ENCODE measurements around the gene DNAJB6.
A peak's percentile ranks its signal among the peaks of the same experiment; 100 is the strongest.

Gene DNAJB6

GRCh38 chr7:157436076-157436475 lies 99.3 kb downstream of the DNAJB6 start:
- H3K27me3 Mint-ChIP-seq, result no peaks in the 10 kb centered on the region
- H3K27ac Mint-ChIP-seq, result no peak overlapping the region
- H3K4me1 Mint-ChIP-seq (ENCODE audit: low read depth), result peaks cover 13% of the 10 kb centered on the region
- no peak overlapping the region for H3K4me3 Mint-ChIP-seq
- no peak for DNase-seq
- no peaks in the 10 kb centered on the region for H3K36me3 Mint-ChIP-seq (ENCODE audit: low read depth)
- no peaks in the 10 kb centered on the region for H3K9me3 Mint-ChIP-seq

GRCh38 chr7:157436763-157437480 lies 100.1 kb downstream of the DNAJB6 start:
- Mint-ChIP-seq H3K9me3 (no peaks in the 10 kb centered on the region), H3K4me3 (no peak overlapping the region), H3K27me3 (no peaks in the 10 kb centered on the region), H3K4me1 (ENCODE audit: low read depth) (peaks cover 13% of the 10 kb centered on the region), H3K27ac (no peak overlapping the region), H3K36me3 (ENCODE audit: low read depth) (no peaks in the 10 kb centered on the region)
- DNase-seq, result no peak

GRCh38 chr7:157437519-157438061 lies 100.8 kb downstream of the DNAJB6 start:
- DNase-seq, result no peak
- H3K27ac Mint-ChIP-seq, result no peak overlapping the region
- H3K27me3 Mint-ChIP-seq, result no peaks in the 10 kb centered on the region
- H3K4me1 Mint-ChIP-seq (ENCODE audit: low read depth), result peaks cover 10% of the 10 kb centered on the region
- H3K36me3 Mint-ChIP-seq (ENCODE audit: low read depth), result no peaks in the 10 kb centered on the region
- H3K4me3 Mint-ChIP-seq, result no peak overlapping the region
- no peaks in the 10 kb centered on the region for H3K9me3 Mint-ChIP-seq

- H3K4me1 Mint-ChIP-seq (ENCODE audit: low read depth), result peaks cover 3% of the 10 kb centered on the region
- H3K36me3 Mint-ChIP-seq (ENCODE audit: low read depth), result no peaks in the 10 kb centered on the region
- H3K27ac Mint-ChIP-seq, result no peak overlapping the region
- no peaks in the 10 kb centered on the region for H3K9me3 Mint-ChIP-seq
- H3K4me3 Mint-ChIP-seq, result no peak overlapping the region
- DNase-seq, result no peak
- H3K27me3 Mint-ChIP-seq, result no peaks in the 10 kb centered on the region
Measured at GRCh38 chr7:157438121-157439025, 101.6 kb downstream of the DNAJB6 start.

- no peaks in the 10 kb centered on the region for H3K4me1 Mint-ChIP-seq (ENCODE audit: low read depth)
- no peaks in the 10 kb centered on the region for H3K27me3 Mint-ChIP-seq
- H3K9me3 Mint-ChIP-seq, result no peaks in the 10 kb centered on the region
- no peak overlapping the region for H3K27ac Mint-ChIP-seq
- no peaks in the 10 kb centered on the region for H3K36me3 Mint-ChIP-seq (ENCODE audit: low read depth)
- no peak overlapping the region for H3K4me3 Mint-ChIP-seq
- no peak for DNase-seq
Measured at GRCh38 chr7:157439149-157439548, 102.3 kb downstream of the DNAJB6 start.

GRCh38 chr7:157439761-157440160 lies 103.0 kb downstream of the DNAJB6 start:
- Mint-ChIP-seq H3K36me3 (ENCODE audit: low read depth) (no peaks in the 10 kb centered on the region), H3K4me1 (ENCODE audit: low read depth) (no peaks in the 10 kb centered on the region), H3K9me3 (no peaks in the 10 kb centered on the region), H3K4me3 (no peak overlapping the region), H3K27me3 (no peaks in the 10 kb centered on the region), H3K27ac (no peak overlapping the region)
- DNase-seq, result no peak

- Mint-ChIP-seq H3K4me1 (ENCODE audit: low read depth) (no peaks in the 10 kb centered on the region), H3K36me3 (ENCODE audit: low read depth) (no peaks in the 10 kb centered on the region), H3K4me3 (no peak overlapping the region), H3K27me3 (no peaks in the 10 kb centered on the region), H3K9me3 (no peaks in the 10 kb centered on the region), H3K27ac (no peak overlapping the region)
- no peak for DNase-seq
Measured at GRCh38 chr7:157440346-157441022, 103.7 kb downstream of the DNAJB6 start.

- no peak overlapping the region for H3K27ac Mint-ChIP-seq
- H3K9me3 Mint-ChIP-seq, result no peaks in the 10 kb centered on the region
- H3K4me1 Mint-ChIP-seq (ENCODE audit: low read depth), result no peaks in the 10 kb centered on the region
- no peaks in the 10 kb centered on the region for H3K27me3 Mint-ChIP-seq
- no peak overlapping the region for H3K4me3 Mint-ChIP-seq
- no peaks in the 10 kb centered on the region for H3K36me3 Mint-ChIP-seq (ENCODE audit: low read depth)
- DNase-seq, result no peak
Measured at GRCh38 chr7:157441023-157441399, 104.2 kb downstream of the DNAJB6 start.

GRCh38 chr7:157442456-157442855 lies 105.7 kb downstream of the DNAJB6 start:
- Mint-ChIP-seq H3K27me3 (no peaks in the 10 kb centered on the region), H3K4me3 (no peak overlapping the region), H3K36me3 (ENCODE audit: low read depth) (no peaks in the 10 kb centered on the region), H3K9me3 (no peaks in the 10 kb centered on the region), H3K4me1 (ENCODE audit: low read depth) (no peaks in the 10 kb centered on the region), H3K27ac (no peak overlapping the region)
- no peak for DNase-seq

- peak; percentile 22 for DNase-seq
- H3K36me3 Mint-ChIP-seq (ENCODE audit: low read depth), result no peaks in the 10 kb centered on the region
- no peak overlapping the region for H3K27ac Mint-ChIP-seq
- no peak overlapping the region for H3K4me3 Mint-ChIP-seq
- no peaks in the 10 kb centered on the region for H3K4me1 Mint-ChIP-seq (ENCODE audit: low read depth)
- H3K27me3 Mint-ChIP-seq, result no peaks in the 10 kb centered on the region
- H3K9me3 Mint-ChIP-seq, result no peaks in the 10 kb centered on the region
Measured at GRCh38 chr7:157442993-157443831, 106.4 kb downstream of the DNAJB6 start.

GRCh38 chr7:157444011-157444842 lies 107.4 kb downstream of the DNAJB6 start:
- Mint-ChIP-seq H3K27ac (no peak overlapping the region), H3K4me1 (ENCODE audit: low read depth) (no peaks in the 10 kb centered on the region), H3K9me3 (no peaks in the 10 kb centered on the region), H3K27me3 (no peaks in the 10 kb centered on the region), H3K4me3 (no peak overlapping the region), H3K36me3 (ENCODE audit: low read depth) (no peaks in the 10 kb centered on the region)
- peak; percentile 17 for DNase-seq

GRCh38 chr7:157444843-157445135 lies 108.0 kb downstream of the DNAJB6 start:
- no peaks in the 10 kb centered on the region for H3K9me3 Mint-ChIP-seq
- no peaks in the 10 kb centered on the region for H3K27me3 Mint-ChIP-seq
- no peak overlapping the region for H3K27ac Mint-ChIP-seq
- no peaks in the 10 kb centered on the region for H3K36me3 Mint-ChIP-seq (ENCODE audit: low read depth)
- DNase-seq, result no peak
- H3K4me3 Mint-ChIP-seq, result no peak overlapping the region
- H3K4me1 Mint-ChIP-seq (ENCODE audit: low read depth), result no peaks in the 10 kb centered on the region

GRCh38 chr7:157445246-157445955 lies 108.6 kb downstream of the DNAJB6 start:
- H3K9me3 Mint-ChIP-seq, result no peaks in the 10 kb centered on the region
- no peak overlapping the region for H3K27ac Mint-ChIP-seq
- DNase-seq, result peak; percentile 16
- H3K4me1 Mint-ChIP-seq (ENCODE audit: low read depth), result no peaks in the 10 kb centered on the region
- no peak overlapping the region for H3K4me3 Mint-ChIP-seq
- H3K27me3 Mint-ChIP-seq, result no peaks in the 10 kb centered on the region
- no peaks in the 10 kb centered on the region for H3K36me3 Mint-ChIP-seq (ENCODE audit: low read depth)
